Loucy (cell line): ENCODE measurements around the gene PMFBP1.

Experiments
- CTCF ChIP-seq: fragments of 200-600 bp; sonication (generic); conservative IDR thresholded peaks from 2 replicates; pipeline ENCODE4 v1.5.1; 2014; ENCODE audit warnings: mild to moderate bottlenecking, antibody characterized with exemption, low read length
- EZH2phosphoT487 ChIP-seq: fragments of 200-600 bp; IDR thresholded peaks from 2 replicates; pipeline ENCODE4 v1.6.1; 2018; ENCODE audit warnings: antibody characterized with exemption, mild to moderate bottlenecking, moderate library complexity, borderline replicate concordance

GRCh38 chr16:72122308-72122707 lies 49.6 kb downstream of the PMFBP1 start:
- TF ChIP-seq CTCF (no peak), EZH2phosphoT487 (no peak)
